Mucosa of descending colon (tissue), 3 donors: Measurements from ENCODE around the gene PITRM1. TPM values are rescaled to one million over a fixed set of nuclear protein-coding genes. Genes with fewer than 3 reads are reported as not detected.

Experiments used
- ATAC-seq: fragments of 200-7000 bp; cut with Tn5 transposase; one replicate; pipeline ENCODE4 v1.9.1; 2020; ENCODE audit warnings: mild to moderate bottlenecking, moderate library complexity
- DNase-seq, 3 donors: peaks; one replicate each; pipeline ENCODE4 v3.0.0-alpha.2; 2020
- H3K36me3 ChIP-seq: fragments of 200-600 bp; one replicate; pipeline ENCODE4 v1.8.0; 2021; ENCODE audit warnings: low read depth, mild to moderate bottlenecking
- H3K4me1 ChIP-seq: fragments of 200-600 bp; one replicate; pipeline ENCODE4 v1.8.0; 2021; ENCODE audit warnings: low read depth, mild to moderate bottlenecking
- H3K4me3 ChIP-seq: fragments of 200-600 bp; one replicate; pipeline ENCODE4 v1.8.0; 2021; ENCODE audit warnings: mild to moderate bottlenecking
- H3K9me3 ChIP-seq: fragments of 200-600 bp; one replicate; pipeline ENCODE4 v1.8.0; 2021; ENCODE audit warnings: mild to moderate bottlenecking
- intact Hi-C, 2 donors: fragments of 100-400 bp; cut with DNase I in 1 of 2; cut with micrococcal nuclease in 1 of 2; formaldehyde crosslinking; loops; one replicate each; pipeline versions ENCODE4 v1.11.0 to v1.11.1; 2022; cut with DNase I, micrococcal nuclease
- total RNA-seq, 3 donors: library from RNA; stranded (reverse); fragmentation: NEBNext Ultra II Directional in 2 of 3; extraction: Animal tissue kit (Norgen Biotek cat#: 25700) in 2 of 3; gene quantifications; one replicate each; pipeline versions ENCODE4 v1.2.1 to v1.2.4, GENCODE V29; 2021 to 2023
- TF ChIP-seq, protein P1 (sequence below): fragments of 200-600 bp; IDR thresholded peaks from one replicate; pipeline ENCODE4 v1.8.0; 2022; ENCODE audit warnings: antibody characterized with exemption, mild to moderate bottlenecking
- donor health status: DM: no; HTN: no; CAD: no; lungs with moderate emphysema.
- donor health status: DM: no; HTN: no; CAD: no.
- donor health status: DM: no; HTN: yes; CAD: no.

Gene PITRM1
- total RNA-seq, 3 donors from 2014 or later: 50.8 to 53.9 (median 51.3) TPM

DNA sequence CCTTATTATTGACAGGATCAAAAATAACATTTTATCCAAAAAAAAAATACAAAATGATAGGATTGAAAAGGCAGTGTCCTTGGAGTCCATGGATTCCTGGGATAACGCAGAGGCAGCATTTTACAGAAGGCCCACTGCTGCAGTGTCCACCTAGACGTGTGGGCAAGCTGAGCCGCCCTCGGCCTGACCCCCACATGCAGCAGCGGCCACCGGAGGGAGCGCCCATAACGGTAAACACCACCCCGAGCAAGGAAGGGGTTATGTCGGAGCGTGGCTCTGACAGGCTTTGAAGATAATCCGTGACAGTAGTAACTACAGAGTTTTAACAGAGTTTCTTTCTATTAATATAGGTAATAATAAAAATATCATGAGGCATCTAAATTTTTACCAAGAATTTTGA lies 45.3 kb upstream of the PITRM1 start:
- DNase-seq (no peak), ATAC-seq (no peak)
- H3K36me3 ChIP-seq: no peaks in the 10 kb centered on the region
- TF ChIP-seq, protein P1, sequence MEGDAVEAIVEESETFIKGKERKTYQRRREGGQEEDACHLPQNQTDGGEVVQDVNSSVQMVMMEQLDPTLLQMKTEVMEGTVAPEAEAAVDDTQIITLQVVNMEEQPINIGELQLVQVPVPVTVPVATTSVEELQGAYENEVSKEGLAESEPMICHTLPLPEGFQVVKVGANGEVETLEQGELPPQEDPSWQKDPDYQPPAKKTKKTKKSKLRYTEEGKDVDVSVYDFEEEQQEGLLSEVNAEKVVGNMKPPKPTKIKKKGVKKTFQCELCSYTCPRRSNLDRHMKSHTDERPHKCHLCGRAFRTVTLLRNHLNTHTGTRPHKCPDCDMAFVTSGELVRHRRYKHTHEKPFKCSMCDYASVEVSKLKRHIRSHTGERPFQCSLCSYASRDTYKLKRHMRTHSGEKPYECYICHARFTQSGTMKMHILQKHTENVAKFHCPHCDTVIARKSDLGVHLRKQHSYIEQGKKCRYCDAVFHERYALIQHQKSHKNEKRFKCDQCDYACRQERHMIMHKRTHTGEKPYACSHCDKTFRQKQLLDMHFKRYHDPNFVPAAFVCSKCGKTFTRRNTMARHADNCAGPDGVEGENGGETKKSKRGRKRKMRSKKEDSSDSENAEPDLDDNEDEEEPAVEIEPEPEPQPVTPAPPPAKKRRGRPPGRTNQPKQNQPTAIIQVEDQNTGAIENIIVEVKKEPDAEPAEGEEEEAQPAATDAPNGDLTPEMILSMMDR: no peak
- no peaks in the 10 kb centered on the region for H3K4me1 ChIP-seq
- intact Hi-C loops: no loop called here
- H3K9me3 ChIP-seq: no peaks in the 10 kb centered on the region
- H3K4me3 ChIP-seq: no peak overlapping the region

DNA sequence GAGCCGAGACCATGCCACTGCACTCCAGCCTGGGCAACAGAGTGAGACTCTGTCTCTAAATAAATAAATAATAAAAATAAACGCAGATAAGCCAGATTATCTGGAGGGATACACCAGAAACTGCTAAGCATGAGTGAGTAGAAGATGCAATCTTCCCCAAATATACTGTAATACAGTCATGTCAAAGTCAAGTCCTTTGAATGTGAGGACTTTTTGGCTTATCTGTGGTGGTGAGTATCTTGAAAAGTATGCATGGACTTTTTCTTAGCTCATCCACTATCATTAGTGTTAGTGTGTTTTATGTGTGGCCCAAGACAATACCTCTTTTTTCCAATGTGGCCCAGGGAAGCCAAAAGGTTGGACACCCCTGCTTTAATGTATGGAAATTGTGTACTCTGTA lies 44.7 kb upstream of the PITRM1 start:
- TF ChIP-seq, protein P1: no peak

DNA sequence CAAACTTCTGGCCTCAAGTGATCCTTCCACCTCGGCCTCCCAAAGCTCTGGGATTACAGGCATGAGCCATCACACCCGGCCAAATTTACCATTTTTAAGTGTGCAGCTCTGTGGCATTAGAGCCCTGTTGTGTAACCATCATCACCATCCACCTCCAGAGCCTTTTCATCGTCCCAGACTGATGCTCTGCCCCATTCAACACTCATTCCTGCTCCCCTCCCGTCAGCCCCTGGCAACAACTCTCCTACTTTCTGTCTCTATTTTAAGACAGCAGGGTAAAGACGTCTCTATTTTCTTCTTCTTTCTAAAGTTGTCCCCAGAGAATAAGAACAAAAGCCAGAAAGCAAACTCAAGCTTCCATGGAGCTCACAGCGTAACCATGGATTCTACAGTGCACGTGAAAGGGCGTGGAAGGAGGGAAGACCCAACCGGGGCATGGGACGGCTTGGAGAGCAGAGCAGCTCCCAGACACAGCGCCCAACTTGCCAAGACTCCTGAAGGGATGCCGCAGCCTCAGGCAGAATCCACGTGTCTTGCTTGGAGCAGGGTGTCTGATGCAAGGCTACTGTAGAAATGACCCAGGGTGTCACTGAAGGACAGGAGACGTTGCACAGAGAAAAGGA lies 42.7 kb upstream of the PITRM1 start:
- Histone ChIP-seq H3K36me3 (no peaks in the 10 kb centered on the region), H3K4me1 (no peaks in the 10 kb centered on the region), H3K4me3 (no peak overlapping the region), H3K9me3 (no peaks in the 10 kb centered on the region)
- intact Hi-C loops: no loop called here
- TF ChIP-seq, protein P1: no peak
- ATAC-seq (no peak), DNase-seq (no peak)

More for the DNA sequence above, 44.7 kb upstream of the PITRM1 start:
- Histone ChIP-seq H3K4me3 (no peak overlapping the region), H3K36me3 (no peaks in the 10 kb centered on the region), H3K4me1 (no peaks in the 10 kb centered on the region), H3K9me3 (no peaks in the 10 kb centered on the region)
- intact Hi-C loops: no loop called here
- ATAC-seq (no peak), DNase-seq (no peak)

DNA sequence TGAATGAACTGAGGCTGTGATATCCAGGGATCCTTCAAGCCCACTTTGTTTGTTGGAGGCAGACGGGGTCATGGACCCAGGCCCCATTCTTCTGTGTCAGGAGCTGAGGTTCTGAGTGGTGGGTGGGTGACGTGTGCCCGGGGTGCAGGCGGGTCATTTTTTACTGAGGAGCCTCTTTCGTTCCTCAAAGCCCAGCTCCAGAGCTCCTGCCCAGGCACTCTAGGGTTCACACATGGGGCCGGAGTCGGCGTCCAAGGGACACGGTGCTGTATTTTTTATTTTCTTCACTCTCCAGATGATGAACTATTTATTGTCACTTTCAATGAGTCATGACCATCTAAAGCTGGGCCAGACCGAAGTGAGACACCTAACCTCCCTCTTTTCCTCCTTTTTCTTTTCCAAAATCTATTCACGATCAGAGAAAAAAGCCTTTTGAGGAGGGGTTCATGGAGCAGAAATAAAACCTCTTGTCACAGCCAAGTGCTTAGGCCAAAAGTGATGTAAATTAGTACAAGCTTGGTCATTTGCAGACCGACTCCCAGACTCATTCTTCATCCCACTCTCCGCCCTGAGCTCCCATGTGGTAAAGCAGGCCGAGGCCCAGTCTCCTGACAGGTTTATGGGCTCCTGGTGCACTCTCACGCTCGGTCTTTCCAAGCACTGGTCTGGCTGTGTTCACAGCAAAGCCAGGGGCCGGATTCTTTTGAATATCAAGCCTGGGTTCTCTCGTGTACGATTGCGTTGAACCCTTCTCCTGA lies 41.4 kb upstream of the PITRM1 start:
- intact Hi-C loops: no loop called here
- TF ChIP-seq, protein P1: no peak
- Histone ChIP-seq H3K36me3 (no peaks in the 10 kb centered on the region), H3K4me3 (no peak overlapping the region), H3K4me1 (no peaks in the 10 kb centered on the region), H3K9me3 (no peaks in the 10 kb centered on the region)
- DNase-seq: no peak
- ATAC-seq: no peak

DNA sequence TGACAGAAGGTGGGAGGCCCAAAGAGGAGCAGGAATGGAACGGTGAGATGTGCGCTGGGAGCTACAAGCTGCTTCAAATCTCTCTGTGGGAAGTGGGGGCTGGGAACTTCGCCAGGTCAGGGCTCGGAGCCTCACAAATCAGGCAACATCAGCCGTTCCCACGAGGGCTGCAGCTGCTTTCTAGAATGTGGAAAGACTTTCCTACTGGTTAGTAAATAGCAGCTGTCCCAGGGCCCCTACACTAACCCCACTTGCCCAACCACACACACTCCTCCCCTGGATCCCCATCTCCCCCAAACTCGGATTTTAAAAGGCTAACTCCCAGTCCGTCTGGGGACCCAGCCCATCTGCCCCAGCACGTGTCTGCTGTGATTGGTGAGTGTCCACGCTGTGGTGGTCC lies 40.6 kb upstream of the PITRM1 start:
- no peak for DNase-seq

More for the DNA sequence above, 40.6 kb upstream of the PITRM1 start:
- H3K9me3 ChIP-seq: no peaks in the 10 kb centered on the region
- TF ChIP-seq, protein P1: no peak
- no peaks in the 10 kb centered on the region for H3K4me1 ChIP-seq
- no peak overlapping the region for H3K4me3 ChIP-seq
- H3K36me3 ChIP-seq: no peaks in the 10 kb centered on the region
- ATAC-seq: no peak
- intact Hi-C loops: no loop called here
